Measurements from ENCODE around the gene CAD.
"Not testable (repeated sequence)": the region's sequence is repeated elsewhere in the genome, so short reads cannot be mapped to it uniquely, and the experiment has no call there.

The CAD gene

GRCh38 chr2:27217173-27218121 lies at the start of gene CAD:
Gene CAD (plus strand): TSS chr2:27217369. CDS start chr2:27217552, 183 bp downstream.
- Histone ChIP-seq H3K4me1 (ENCODE audit: control insufficient read depth, insufficient read depth, low read length, unreplicated experiment) (peaks cover 21% of the 10 kb centered on the region), H3K79me2 (ENCODE audit: control insufficient read depth, insufficient read depth, low read length, unreplicated experiment) (peaks cover 33% of the 10 kb centered on the region), H2AFZ (ENCODE audit: low read length, unreplicated experiment) (peak within 1 kb of the TSS; percentile 46)

DNA sequence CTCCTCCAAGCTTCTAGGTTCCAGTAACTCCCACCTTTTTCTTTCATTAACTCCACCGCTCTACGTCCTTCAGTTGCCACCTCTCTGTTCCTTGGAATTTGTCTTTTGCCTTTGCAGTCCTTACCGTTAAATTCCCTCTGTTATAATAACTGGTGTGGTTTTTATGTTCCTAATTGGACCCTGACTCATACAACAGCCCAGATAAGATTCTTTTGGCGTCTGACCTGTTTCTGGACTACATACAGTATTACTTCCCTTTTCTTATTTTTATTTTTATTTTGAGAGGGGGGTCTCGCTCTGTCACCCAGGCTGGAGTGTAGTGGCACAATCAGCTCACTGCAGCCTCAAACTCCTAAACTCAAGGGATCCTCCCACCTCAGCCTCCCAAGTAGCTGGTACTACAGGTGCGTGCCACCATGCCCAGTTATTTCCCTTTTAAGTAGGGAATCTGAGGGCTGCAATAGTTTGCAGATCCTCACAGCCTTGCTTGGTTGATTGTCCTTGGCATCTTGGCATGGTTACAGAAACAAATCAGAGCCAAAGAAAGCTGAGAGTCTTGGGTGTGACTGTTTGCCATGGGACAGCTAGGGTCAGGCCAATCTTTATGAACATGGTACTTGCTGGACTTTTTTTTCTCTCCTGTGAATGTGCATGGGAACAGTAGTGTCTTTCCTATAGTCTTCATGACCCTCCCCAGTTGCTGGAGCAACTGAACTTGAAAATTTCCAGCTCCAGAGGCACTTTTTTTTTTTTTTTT lies 46.4 kb upstream of the CAD start:
- H2AFZ ChIP-seq (ENCODE audit: low read length, unreplicated experiment), result no peak overlapping the region
- H3K79me2 ChIP-seq (ENCODE audit: control insufficient read depth, insufficient read depth, low read length, unreplicated experiment), result no peaks in the 10 kb centered on the region
- no peak overlapping the region for H3K27ac ChIP-seq (ENCODE audit: low read depth, low read length)
- H3K4me1 ChIP-seq (ENCODE audit: control insufficient read depth, insufficient read depth, low read length, unreplicated experiment), result no peaks in the 10 kb centered on the region
- H3K4me3 ChIP-seq (ENCODE audit: low read depth, low read length), result no peak overlapping the region
- H3K36me3 ChIP-seq (ENCODE audit: insufficient read depth, low read length), result no peaks in the 10 kb centered on the region
- H3K27me3 ChIP-seq (ENCODE audit: insufficient read depth, low read length), result no peaks in the 10 kb centered on the region

More at GRCh38 chr2:27217173-27218121, at the start of gene CAD:
- Histone ChIP-seq H3K27ac (ENCODE audit: low read depth, low read length) (peak within 1 kb of the TSS; percentile 59; the same call in 1 of the 2 replicates), H3K27me3 (ENCODE audit: insufficient read depth, low read length) (no peaks in the 10 kb centered on the region), H3K4me3 (ENCODE audit: low read depth, low read length) (peak within 1 kb of the TSS; percentile 85), H3K36me3 (ENCODE audit: insufficient read depth, low read length) (peaks cover 4% of the 10 kb centered on the region)

DNA sequence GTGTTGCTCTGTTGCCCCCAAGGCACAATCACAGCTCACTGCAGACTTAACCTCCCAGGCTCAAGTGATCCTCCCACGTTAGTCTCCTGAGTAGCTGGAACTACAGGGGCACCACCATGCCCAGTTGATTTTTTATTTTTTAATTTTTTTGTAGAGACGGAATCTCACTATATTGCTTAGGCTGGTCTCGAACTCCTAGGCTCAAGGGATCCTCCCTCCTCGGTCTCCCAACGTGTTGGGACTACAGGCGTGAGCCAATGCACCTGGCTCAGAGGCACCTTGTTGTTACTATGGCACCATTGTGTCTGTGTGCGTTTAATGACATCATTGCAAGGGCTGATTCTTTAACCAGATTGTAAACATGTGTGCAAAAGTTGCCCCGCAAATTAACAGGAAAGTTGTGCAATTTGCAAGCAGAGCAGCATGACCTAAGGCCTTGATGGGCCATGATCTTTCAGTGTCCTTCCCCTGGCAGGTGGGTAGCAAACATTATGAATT lies 45.8 kb upstream of the CAD start:
- Histone ChIP-seq H3K79me2 (ENCODE audit: control insufficient read depth, insufficient read depth, low read length, unreplicated experiment) (no peaks in the 10 kb centered on the region), H2AFZ (ENCODE audit: low read length, unreplicated experiment) (no peak overlapping the region), H3K4me3 (ENCODE audit: low read depth, low read length) (no peak overlapping the region), H3K36me3 (ENCODE audit: insufficient read depth, low read length) (no peaks in the 10 kb centered on the region), H3K4me1 (ENCODE audit: control insufficient read depth, insufficient read depth, low read length, unreplicated experiment) (no peaks in the 10 kb centered on the region), H3K27me3 (ENCODE audit: insufficient read depth, low read length) (no peaks in the 10 kb centered on the region), H3K27ac (ENCODE audit: low read depth, low read length) (no peak overlapping the region)

DNA sequence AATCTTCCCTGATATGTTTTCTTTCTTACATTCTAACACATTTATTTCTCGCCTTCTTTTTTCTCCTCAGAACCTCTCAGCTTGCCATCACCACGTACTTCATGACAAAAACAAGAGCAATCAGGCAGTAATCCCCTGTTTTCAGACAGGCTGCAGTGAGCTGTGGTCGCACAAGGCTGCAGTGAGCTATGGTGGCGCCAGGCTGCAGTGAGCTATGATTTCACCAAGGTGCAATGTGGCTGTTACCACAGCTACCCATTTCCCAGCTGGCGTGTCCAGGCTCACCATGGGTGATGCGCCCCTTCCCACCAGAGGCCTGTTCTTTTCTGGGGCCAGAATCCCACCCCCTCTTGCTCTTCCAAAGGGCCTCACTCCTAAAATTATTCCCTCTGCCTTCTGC lies 42.5 kb upstream of the CAD start:
- Histone ChIP-seq H2AFZ (ENCODE audit: low read length, unreplicated experiment) (no peak overlapping the region), H3K27me3 (ENCODE audit: insufficient read depth, low read length) (no peaks in the 10 kb centered on the region), H3K36me3 (ENCODE audit: insufficient read depth, low read length) (no peaks in the 10 kb centered on the region), H3K4me1 (ENCODE audit: control insufficient read depth, insufficient read depth, low read length, unreplicated experiment) (peaks cover 8% of the 10 kb centered on the region), H3K79me2 (ENCODE audit: control insufficient read depth, insufficient read depth, low read length, unreplicated experiment) (no peaks in the 10 kb centered on the region), H3K4me3 (ENCODE audit: low read depth, low read length) (no peak overlapping the region), H3K27ac (ENCODE audit: low read depth, low read length) (no peak overlapping the region)

- H3K27ac ChIP-seq (ENCODE audit: low read depth, low read length), result no peak overlapping the region
- peaks cover 15% of the 10 kb centered on the region for H3K4me1 ChIP-seq (ENCODE audit: control insufficient read depth, insufficient read depth, low read length, unreplicated experiment)
- H3K27me3 ChIP-seq (ENCODE audit: insufficient read depth, low read length), result no peaks in the 10 kb centered on the region
- H3K79me2 ChIP-seq (ENCODE audit: control insufficient read depth, insufficient read depth, low read length, unreplicated experiment), result no peaks in the 10 kb centered on the region
- H3K36me3 ChIP-seq (ENCODE audit: insufficient read depth, low read length), result no peaks in the 10 kb centered on the region
- H3K4me3 ChIP-seq (ENCODE audit: low read depth, low read length), result no peak overlapping the region
- no peak overlapping the region for H2AFZ ChIP-seq (ENCODE audit: low read length, unreplicated experiment)
Observed at GRCh38 chr2:27175330-27175729, 41.8 kb upstream of the CAD start.

DNA sequence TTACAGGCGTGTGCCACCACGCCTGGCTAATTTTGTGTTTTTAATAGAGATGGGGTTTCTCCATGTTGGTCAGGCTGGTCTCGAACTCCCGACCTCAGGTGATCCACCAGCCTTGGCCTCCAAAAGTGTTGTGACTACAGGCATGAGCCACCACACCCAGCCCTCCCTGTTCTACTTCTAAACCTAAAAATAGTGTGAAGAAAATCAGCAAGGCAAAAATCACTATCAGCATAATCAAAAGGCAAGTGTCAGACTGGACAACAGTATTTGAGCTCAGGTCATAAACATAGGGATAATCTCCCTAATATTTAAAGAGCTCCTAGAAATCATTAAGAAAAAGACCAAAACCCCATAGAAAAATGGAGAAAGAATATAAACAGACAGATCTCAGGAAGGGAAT lies 41.4 kb upstream of the CAD start:
- H3K79me2 ChIP-seq (ENCODE audit: control insufficient read depth, insufficient read depth, low read length, unreplicated experiment); H3K4me3 ChIP-seq (ENCODE audit: low read depth, low read length); H3K27me3 ChIP-seq (ENCODE audit: insufficient read depth, low read length); H2AFZ ChIP-seq (ENCODE audit: low read length, unreplicated experiment); H3K36me3 ChIP-seq (ENCODE audit: insufficient read depth, low read length); H3K27ac ChIP-seq (ENCODE audit: low read depth, low read length): not testable (repeated sequence)
- peaks cover 19% of the 10 kb centered on the region for H3K4me1 ChIP-seq (ENCODE audit: control insufficient read depth, insufficient read depth, low read length, unreplicated experiment)

DNA sequence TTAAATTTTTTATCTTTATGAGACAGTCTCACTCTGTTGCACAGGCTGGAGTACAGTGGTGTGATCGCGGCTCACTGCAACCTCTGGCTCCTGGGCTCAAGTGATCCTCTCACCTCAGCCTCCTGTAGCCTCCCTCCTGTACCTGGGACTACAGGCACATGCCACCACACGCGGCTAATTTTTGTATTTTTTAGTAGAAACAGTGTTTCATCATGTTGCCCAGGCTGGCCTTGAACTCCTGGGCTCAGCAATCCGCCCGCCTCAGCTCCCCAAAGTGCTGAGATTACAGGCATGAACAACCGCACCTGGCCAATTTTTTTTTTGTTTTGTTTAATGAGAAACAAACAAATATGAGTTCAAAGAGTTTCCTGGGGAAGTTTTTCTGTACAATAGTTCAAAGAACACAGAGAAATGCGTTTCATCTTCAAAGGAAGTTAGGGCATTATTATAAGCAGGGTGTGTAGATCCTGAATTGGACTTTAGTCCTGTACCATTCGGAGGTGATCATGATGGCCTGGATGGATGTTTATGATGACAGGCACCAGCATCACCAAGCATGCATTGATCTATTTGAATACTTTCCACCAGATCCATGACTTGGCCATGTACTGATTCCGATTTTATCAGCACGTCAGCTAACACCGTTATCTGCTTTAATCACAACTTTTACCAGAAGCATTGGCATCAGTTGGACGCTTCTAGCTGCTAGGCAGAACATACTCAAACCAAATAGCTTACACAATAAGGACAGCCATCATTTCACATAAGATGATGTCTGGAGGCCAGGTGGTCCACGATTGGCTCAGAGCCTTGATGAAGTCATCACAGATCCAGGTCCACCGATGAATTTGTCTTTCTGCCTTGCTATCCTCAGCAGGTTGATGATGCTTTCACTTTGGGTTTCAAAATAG lies 39.5 kb upstream of the CAD start:
- Histone ChIP-seq H2AFZ (ENCODE audit: low read length, unreplicated experiment) (no peak overlapping the region), H3K27ac (ENCODE audit: low read depth, low read length) (no peak overlapping the region), H3K36me3 (ENCODE audit: insufficient read depth, low read length) (no peaks in the 10 kb centered on the region), H3K27me3 (ENCODE audit: insufficient read depth, low read length) (no peaks in the 10 kb centered on the region), H3K4me3 (ENCODE audit: low read depth, low read length) (no peak overlapping the region), H3K79me2 (ENCODE audit: control insufficient read depth, insufficient read depth, low read length, unreplicated experiment) (no peaks in the 10 kb centered on the region), H3K4me1 (ENCODE audit: control insufficient read depth, insufficient read depth, low read length, unreplicated experiment) (peaks cover 30% of the 10 kb centered on the region)

- H3K27ac ChIP-seq (ENCODE audit: low read depth, low read length), result no peak overlapping the region
- no peaks in the 10 kb centered on the region for H3K27me3 ChIP-seq (ENCODE audit: insufficient read depth, low read length)
- H3K4me3 ChIP-seq (ENCODE audit: low read depth, low read length), result no peak overlapping the region
- H2AFZ ChIP-seq (ENCODE audit: low read length, unreplicated experiment), result no peak overlapping the region
- H3K4me1 ChIP-seq (ENCODE audit: control insufficient read depth, insufficient read depth, low read length, unreplicated experiment), result peaks cover 33% of the 10 kb centered on the region
- no peaks in the 10 kb centered on the region for H3K36me3 ChIP-seq (ENCODE audit: insufficient read depth, low read length)
- H3K79me2 ChIP-seq (ENCODE audit: control insufficient read depth, insufficient read depth, low read length, unreplicated experiment), result no peaks in the 10 kb centered on the region
Observed at GRCh38 chr2:27178469-27178868, 38.7 kb upstream of the CAD start.

DNA sequence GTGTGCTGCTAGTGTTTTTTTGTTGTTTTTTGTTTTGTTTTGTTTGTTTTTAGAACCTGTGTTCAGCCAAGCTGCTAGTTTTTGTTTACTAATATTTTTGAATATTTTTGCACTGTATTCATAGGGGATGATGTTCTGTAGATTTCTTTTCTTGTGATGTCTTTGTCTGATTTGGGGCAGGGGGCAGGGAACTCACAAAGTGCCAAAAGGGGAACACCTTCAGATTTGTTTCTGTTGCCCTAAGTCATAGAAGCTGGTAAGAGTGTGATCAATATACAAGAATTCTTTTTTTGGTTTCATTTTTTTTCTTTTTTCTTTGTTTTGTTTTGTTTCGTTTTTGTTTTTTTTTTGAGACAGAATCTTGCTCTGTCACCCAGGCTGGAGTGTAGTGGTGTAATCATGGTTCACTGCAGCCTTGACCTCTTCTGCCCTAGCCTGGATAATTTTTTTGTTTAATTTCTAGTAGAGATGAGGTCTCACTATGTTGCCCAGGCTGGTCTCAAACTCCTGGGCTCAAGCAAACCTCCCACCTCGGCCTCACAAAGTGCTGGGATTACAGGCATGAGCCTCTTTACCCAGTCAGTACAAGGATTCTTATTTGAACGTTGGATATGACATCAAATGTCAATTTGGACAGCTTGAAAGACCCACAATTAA lies 37.7 kb upstream of the CAD start:
- Histone ChIP-seq H3K4me3 (ENCODE audit: low read depth, low read length) (no peak overlapping the region), H3K27ac (ENCODE audit: low read depth, low read length) (peak overlapping the region; percentile 60), H3K4me1 (ENCODE audit: control insufficient read depth, insufficient read depth, low read length, unreplicated experiment) (peaks cover 38% of the 10 kb centered on the region), H2AFZ (ENCODE audit: low read length, unreplicated experiment) (peak overlapping the region; percentile 91), H3K27me3 (ENCODE audit: insufficient read depth, low read length) (no peaks in the 10 kb centered on the region), H3K79me2 (ENCODE audit: control insufficient read depth, insufficient read depth, low read length, unreplicated experiment) (no peaks in the 10 kb centered on the region), H3K36me3 (ENCODE audit: insufficient read depth, low read length) (no peaks in the 10 kb centered on the region)
